GM23338 (cell line): Measurements from ENCODE around the gene LGALS12. TPM values are rescaled to one million over a fixed set of nuclear protein-coding genes. Genes with fewer than 3 reads are reported as not detected.

Experiments used
- ATAC-seq: fragments of 200-7000 bp; cut with Tn5 transposase; 3 replicates; pipeline ENCODE4 v1.9.1; 2020
- DNase-seq: peaks from one replicate; pipeline ENCODE4 v3.0.0-alpha.2; 2015; ENCODE audit warnings: low spot score
- H2AFZ ChIP-seq: fragments of 200-600 bp; sonication (generic); 2 replicates; pipeline ENCODE4 v1.8.0; 2016; ENCODE audit warnings: antibody characterized with exemption, mild to moderate bottlenecking, moderate library complexity
- H3F3A ChIP-seq: fragments of 200-600 bp; sonication (generic); replicated peaks from 2 replicates; pipeline ENCODE4 v1.8.0; 2017; ENCODE audit warnings: antibody characterized with exemption, mixed run types, low read depth
- H3K27ac ChIP-seq: fragments of 200-600 bp; sonication (generic); 2 replicates; pipeline ENCODE4 v1.6.1; 2016; ENCODE audit warnings: low read depth
- H3K27me3 ChIP-seq: fragments of 200-600 bp; sonication (generic); 2 replicates; pipeline ENCODE4 v1.8.0; 2016; ENCODE audit warnings: mild to moderate bottlenecking, mixed run types, moderate library complexity; ENCODE audit not compliant: insufficient read depth
- H3K36me3 ChIP-seq: fragments of 200-600 bp; sonication (generic); 2 replicates; pipeline ENCODE4 v1.8.0; 2016; ENCODE audit warnings: mild to moderate bottlenecking; ENCODE audit not compliant: insufficient read depth
- H3K4me1 ChIP-seq: fragments of 200-600 bp; sonication (generic); 2 replicates; pipeline ENCODE4 v1.8.0; 2016; ENCODE audit warnings: mild to moderate bottlenecking, moderate library complexity; ENCODE audit not compliant: insufficient read depth
- H3K4me2 ChIP-seq: fragments of 200-600 bp; sonication (generic); 2 replicates; pipeline ENCODE4 v1.7.1; 2017; ENCODE audit warnings: mixed run types
- H3K4me3 ChIP-seq: fragments of 200-600 bp; sonication (generic); 2 replicates; pipeline ENCODE4 v1.6.1; 2016; ENCODE audit warnings: mixed run types
- H3K79me2 ChIP-seq: fragments of 200-600 bp; sonication (generic); replicated peaks from 2 replicates; pipeline ENCODE4 v1.8.0; 2017; ENCODE audit warnings: mild to moderate bottlenecking; ENCODE audit not compliant: insufficient read depth
- H3K9me2 ChIP-seq: fragments of 200-600 bp; sonication (generic); 2 replicates; pipeline ENCODE4 v1.8.0; 2017; ENCODE audit not compliant: insufficient read depth
- H4K20me1 ChIP-seq: fragments of 200-600 bp; sonication (generic); replicated peaks from 2 replicates; pipeline ENCODE4 v1.8.0; 2017; ENCODE audit warnings: mild to moderate bottlenecking; ENCODE audit not compliant: insufficient read depth
- H3K27ac Mint-ChIP-seq: 2 replicates; pipeline ENCODE4 v1.8.0; 2020; ENCODE audit warnings: inconsistent platforms, mild to moderate bottlenecking, moderate library complexity, mixed read lengths
- H3K27me3 Mint-ChIP-seq: 3 replicates; pipeline ENCODE4 v1.8.0; 2022; ENCODE audit warnings: low read depth, mild to moderate bottlenecking, moderate library complexity, mixed read lengths, inconsistent platforms; ENCODE audit not compliant: insufficient read depth, poor library complexity
- H3K36me3 Mint-ChIP-seq: 3 replicates; pipeline ENCODE4 v1.8.0; 2021; ENCODE audit warnings: low read depth, mild to moderate bottlenecking, inconsistent platforms, moderate library complexity, mixed read lengths
- H3K4me1 Mint-ChIP-seq: 3 replicates; pipeline ENCODE4 v1.8.0; 2020; ENCODE audit warnings: mild to moderate bottlenecking, inconsistent platforms, mixed read lengths
- H3K4me3 Mint-ChIP-seq: 3 replicates; pipeline ENCODE4 v1.8.0; 2021; ENCODE audit warnings: moderate library complexity, mild to moderate bottlenecking, inconsistent platforms, mixed read lengths
- H3K9me3 Mint-ChIP-seq: 3 replicates; pipeline ENCODE4 v1.8.0; 2020; ENCODE audit warnings: moderate library complexity, mild to moderate bottlenecking, inconsistent platforms, mixed read lengths
- CTCF ChIP-seq, 2 experiments: fragments of 200-600 bp in 1 of 2; sonication (generic) in 1 of 2; conservative IDR thresholded peaks; 2 replicates each; pipeline versions ENCODE4 v1.5.1 to v1.6.1; 2016 to 2017; ENCODE audit warnings: antibody characterized with exemption in 2 of 2, low read depth in 2 of 2, mild to moderate bottlenecking in 2 of 2, moderate library complexity in 1 of 2
- ETS1 ChIP-seq: IDR thresholded peaks from 2 replicates; pipeline ENCODE4 v1.6.1; 2016; ENCODE audit warnings: antibody characterized with exemption
- EZH2phosphoT487 ChIP-seq: fragments of 200-600 bp; sonication (generic); IDR thresholded peaks from one replicate; pipeline ENCODE4 v1.8.1; 2018; ENCODE audit warnings: antibody characterized with exemption; ENCODE audit not compliant: unreplicated experiment
- JUNB ChIP-seq: IDR thresholded peaks from one replicate; pipeline ENCODE4 v1.6.1; 2016; ENCODE audit warnings: antibody characterized with exemption; ENCODE audit not compliant: unreplicated experiment
- NANOG ChIP-seq: IDR thresholded peaks from 2 replicates; pipeline ENCODE4 v1.6.1; 2016; ENCODE audit warnings: antibody characterized with exemption, borderline replicate concordance
- POLR2AphosphoS5 ChIP-seq: IDR thresholded peaks from 2 replicates; pipeline ENCODE4 v1.6.1; 2016; ENCODE audit warnings: antibody characterized with exemption, low read depth
- REST ChIP-seq: IDR thresholded peaks from one replicate; pipeline ENCODE4 v1.6.1; 2018; ENCODE audit warnings: antibody characterized with exemption; ENCODE audit not compliant: unreplicated experiment
- STAT1 ChIP-seq: IDR thresholded peaks from one replicate; pipeline ENCODE4 v1.6.1; 2016; ENCODE audit warnings: antibody characterized with exemption; ENCODE audit not compliant: unreplicated experiment
- ZNF114 ChIP-seq: fragments of 250-450 bp; sonication (Bioruptor Pico); IDR thresholded peaks from 2 replicates; pipeline ENCODE4 v1.5.0; 2020; ENCODE audit warnings: mild to moderate bottlenecking, moderate library complexity
- ZNF331 ChIP-seq: fragments of 250-450 bp; sonication (Bioruptor Pico); IDR thresholded peaks from 2 replicates; pipeline ENCODE4 v1.5.0; 2020; ENCODE audit warnings: low read depth, mild to moderate bottlenecking, moderate library complexity
- ZNF462 ChIP-seq: fragments of 250-450 bp; sonication (Bioruptor Pico); IDR thresholded peaks from 2 replicates; pipeline ENCODE4 v1.5.0; 2020; ENCODE audit warnings: mild to moderate bottlenecking, moderate library complexity
- polyA plus RNA-seq: library from polyadenylated mRNA; unstranded; fragments of >200 nt; fragmentation: Nextera tagmentation; extraction: Ambion mirVana; gene quantifications from 2 replicates; pipeline ENCODE4 v1.2.1, GENCODE V29; 2016
- total RNA-seq: library from RNA; depleted of rRNA; stranded (reverse); fragments of >200 nt; shearing (Covaris generic); gene quantifications from 2 replicates; pipeline ENCODE4 v1.2.3, GENCODE V29; 2014

Gene LGALS12
- total and polyA plus RNA-seq, 2 experiments from 2014 or later = 0.94 to 1.2 TPM

- TF ChIP-seq EZH2phosphoT487 (no peak), JUNB (no peak), NANOG (no peak), POLR2AphosphoS5 (no peak), ZNF114 (no peak), STAT1 (no peak), ZNF331 (CRISPR knock-in tag) (no peak), REST (no peak)
These were observed 30.9 kb downstream of the LGALS12 start, which contains the start of gene PLAAT4 (continued) for GRCh38 chr11:63536669-63537292.

GRCh38 chr11:63537293-63538101 lies 31.6 kb downstream of the LGALS12 start:
- no peaks in the 10 kb centered on the region for H3K36me3 ChIP-seq
- H3K9me2 ChIP-seq = peaks cover 9% of the 10 kb centered on the region; the same call in 1 of the 2 replicates
- 0 out of 2 replicates have a peak, but pooled peaks cover 8% of the 10 kb centered on the region for H3F3A ChIP-seq
- H3K27me3 Mint-ChIP-seq = peaks cover 10% of the 10 kb centered on the region
- H4K20me1 ChIP-seq = no peaks in the 10 kb centered on the region
- H3K79me2 ChIP-seq = no peaks in the 10 kb centered on the region
- H3K4me3 Mint-ChIP-seq = no peak overlapping the region
- no peak overlapping the region for H2AFZ ChIP-seq
- no peaks in the 10 kb centered on the region; the same call in 2 of the 3 replicates for H3K36me3 Mint-ChIP-seq
- no peak overlapping the region for H3K27ac ChIP-seq
- ATAC-seq = peak; percentile 14; the same call in 1 of the 3 replicates
- no peak overlapping the region for H3K4me3 ChIP-seq
- no peak overlapping the region for H3K4me2 ChIP-seq
- no peak for TF ChIP-seq ETS1
- TF ChIP-seq POLR2AphosphoS5 = no peak
- no peak for TF ChIP-seq ZNF462 (CRISPR knock-in tag)
- TF ChIP-seq JUNB = no peak
- TF ChIP-seq CTCF (conservative IDR thresholded peaks at IDR 0.05; ENCODE audit: low read depth in 2 of 2) = no peak
- peaks cover 10% of the 10 kb centered on the region for H3K4me1 ChIP-seq
- H3K4me1 Mint-ChIP-seq = peaks cover 21% of the 10 kb centered on the region
- DNase-seq = no peak
- no peaks in the 10 kb centered on the region for H3K27me3 ChIP-seq
- H3K27ac Mint-ChIP-seq = no peak overlapping the region
- H3K9me3 Mint-ChIP-seq = no peaks in the 10 kb centered on the region
